ENCODE data around the gene WNT5B. TPM values are rescaled to one million over a fixed set of nuclear protein-coding genes. Genes with fewer than 3 reads are reported as not detected.

WNT5B gene
- polyA plus RNA-seq, 4 donors, result 0.67 to 4.9 (median 2.3) TPM

GRCh38 chr12:1666685-1667162 lies 37.7 kb downstream of the WNT5B start:
- peaks cover 3 to 56% (median 7%) of the 10 kb centered on the region in 3 donors for H3K4me1 ChIP-seq (ENCODE audit: control insufficient read depth in 3 of 3, insufficient read depth in 2 of 3, low read depth in 1 of 3, low read length in 2 of 3)
- peak; percentile 53 to 57 for DNase-seq
- FAIRE-seq, result no peak
- no peak overlapping the region for H3K4me3 ChIP-seq (ENCODE audit: low read depth in 1 of 3, low read length in 3 of 3)
- H3K36me3 ChIP-seq (ENCODE audit: control insufficient read depth in 3 of 3, insufficient read depth in 2 of 3, low read depth in 1 of 3, low read length in 3 of 3), result no peaks in the 10 kb centered on the region
- H3K27ac ChIP-seq (ENCODE audit: low read depth in 1 of 3, low read length in 2 of 3), result peak overlapping the region; percentile 31 to 95 (median 67)
- WGBS, 3 donors, result 0 to 12% (median 5%) methylated on average over 2 of the region's 2 CpGs
- no peaks in the 10 kb centered on the region for H3K27me3 ChIP-seq (ENCODE audit: control insufficient read depth in 3 of 3, insufficient read depth in 3 of 3, low read length in 3 of 3)
- no peaks in the 10 kb centered on the region for H3K9me3 ChIP-seq (ENCODE audit: control insufficient read depth in 2 of 2, insufficient read depth in 1 of 2, low read depth in 1 of 2, low read length in 1 of 2)

- peaks cover 3 to 57% (median 7%) of the 10 kb centered on the region in 3 donors for H3K4me1 ChIP-seq (ENCODE audit: control insufficient read depth in 3 of 3, insufficient read depth in 2 of 3, low read depth in 1 of 3, low read length in 2 of 3)
- H3K9me3 ChIP-seq (ENCODE audit: control insufficient read depth in 2 of 2, insufficient read depth in 1 of 2, low read depth in 1 of 2, low read length in 1 of 2), result no peaks in the 10 kb centered on the region
- peak overlapping the region; percentile 94 to 98 (median 96) for H3K27ac ChIP-seq (ENCODE audit: low read depth in 1 of 3, low read length in 2 of 3)
- DNase-seq, result peak; percentile 70 to 81
- WGBS, 3 donors, result 43 to 54% (median 50%) methylated on average over 18 of the region's 18 CpGs
- H3K27me3 ChIP-seq (ENCODE audit: control insufficient read depth in 3 of 3, insufficient read depth in 3 of 3, low read length in 3 of 3), result no peaks in the 10 kb centered on the region
- H3K36me3 ChIP-seq (ENCODE audit: control insufficient read depth in 3 of 3, insufficient read depth in 2 of 3, low read depth in 1 of 3, low read length in 3 of 3), result no peaks in the 10 kb centered on the region
- H3K4me3 ChIP-seq (ENCODE audit: low read depth in 1 of 3, low read length in 3 of 3), result peak overlapping the region in 1 of 3 donors; percentile 25
- no peak for FAIRE-seq
Observed at GRCh38 chr12:1668833-1669543, 40.0 kb downstream of the WNT5B start.

- 17 to 56% (median 35%) methylated on average over 14 of the region's 14 CpGs for WGBS, 3 donors
- Histone ChIP-seq H3K27me3 (ENCODE audit: control insufficient read depth in 3 of 3, insufficient read depth in 3 of 3, low read length in 3 of 3) (no peaks in the 10 kb centered on the region), H3K36me3 (ENCODE audit: control insufficient read depth in 3 of 3, insufficient read depth in 2 of 3, low read depth in 1 of 3, low read length in 3 of 3) (no peaks in the 10 kb centered on the region), H3K9me3 (ENCODE audit: control insufficient read depth in 2 of 2, insufficient read depth in 1 of 2, low read depth in 1 of 2, low read length in 1 of 2) (no peaks in the 10 kb centered on the region), H3K4me3 (ENCODE audit: low read depth in 1 of 3, low read length in 3 of 3) (no peak overlapping the region), H3K27ac (ENCODE audit: low read depth in 1 of 3, low read length in 2 of 3) (peak overlapping the region; percentile 94 to 98 (median 96)), H3K4me1 (ENCODE audit: control insufficient read depth in 3 of 3, insufficient read depth in 2 of 3, low read depth in 1 of 3, low read length in 2 of 3) (peaks cover 3 to 51% (median 7%) of the 10 kb centered on the region in 3 donors)
- no peak for FAIRE-seq
- peak; percentile 92 to 96 for DNase-seq
Observed at GRCh38 chr12:1670358-1671268, 41.6 kb downstream of the WNT5B start.

- Histone ChIP-seq H3K27me3 (ENCODE audit: control insufficient read depth in 3 of 3, insufficient read depth in 3 of 3, low read length in 3 of 3) (no peaks in the 10 kb centered on the region), H3K4me1 (ENCODE audit: control insufficient read depth in 3 of 3, insufficient read depth in 2 of 3, low read depth in 1 of 3, low read length in 2 of 3) (peaks cover 0 to 6% (median 0%) of the 10 kb centered on the region in 3 donors), H3K27ac (ENCODE audit: low read depth in 1 of 3, low read length in 2 of 3) (no peak overlapping the region), H3K36me3 (ENCODE audit: control insufficient read depth in 3 of 3, insufficient read depth in 2 of 3, low read depth in 1 of 3, low read length in 3 of 3) (no peaks in the 10 kb centered on the region), H3K4me3 (ENCODE audit: low read depth in 1 of 3, low read length in 3 of 3) (no peak overlapping the region), H3K9me3 (ENCODE audit: control insufficient read depth in 2 of 2, insufficient read depth in 1 of 2, low read depth in 1 of 2, low read length in 1 of 2) (no peaks in the 10 kb centered on the region)
- DNase-seq (no peak), FAIRE-seq (no peak)
- 89 to 93% (median 92%) methylated on average over 3 of the region's 3 CpGs for WGBS, 3 donors
Observed at GRCh38 chr12:1676043-1676442, 47.0 kb downstream of the WNT5B start.

GRCh38 chr12:1680804-1681492 lies 51.9 kb downstream of the WNT5B start:
- Histone ChIP-seq H3K36me3 (ENCODE audit: control insufficient read depth in 3 of 3, insufficient read depth in 2 of 3, low read depth in 1 of 3, low read length in 3 of 3) (no peaks in the 10 kb centered on the region), H3K4me1 (ENCODE audit: control insufficient read depth in 3 of 3, insufficient read depth in 2 of 3, low read depth in 1 of 3, low read length in 2 of 3) (peaks cover 0 to 5% (median 0%) of the 10 kb centered on the region in 3 donors), H3K9me3 (ENCODE audit: control insufficient read depth in 2 of 2, insufficient read depth in 1 of 2, low read depth in 1 of 2, low read length in 1 of 2) (no peaks in the 10 kb centered on the region), H3K27me3 (ENCODE audit: control insufficient read depth in 3 of 3, insufficient read depth in 3 of 3, low read length in 3 of 3) (no peaks in the 10 kb centered on the region), H3K27ac (ENCODE audit: low read depth in 1 of 3, low read length in 2 of 3) (peak overlapping the region in 2 of 3 donors; percentile 11 to 72), H3K4me3 (ENCODE audit: low read depth in 1 of 3, low read length in 3 of 3) (no peak overlapping the region)
- peak; percentile 53 for FAIRE-seq
- DNase-seq, result peak; percentile 62 to 63
- 67 to 68% (median 68%) methylated on average over 7 of the region's 7 CpGs for WGBS, 3 donors

GRCh38 chr12:1681493-1681807 lies 52.4 kb downstream of the WNT5B start:
- 45 to 68% (median 50%) methylated on average over 2 of the region's 2 CpGs for WGBS, 3 donors
- H3K4me1 ChIP-seq (ENCODE audit: control insufficient read depth in 3 of 3, insufficient read depth in 2 of 3, low read depth in 1 of 3, low read length in 2 of 3), result peaks cover 0 to 5% (median 0%) of the 10 kb centered on the region in 3 donors
- H3K36me3 ChIP-seq (ENCODE audit: control insufficient read depth in 3 of 3, insufficient read depth in 2 of 3, low read depth in 1 of 3, low read length in 3 of 3), result no peaks in the 10 kb centered on the region
- DNase-seq, result no peak
- no peak for FAIRE-seq
- no peak overlapping the region for H3K4me3 ChIP-seq (ENCODE audit: low read depth in 1 of 3, low read length in 3 of 3)
- peak overlapping the region in 2 of 3 donors; percentile 11 to 72 for H3K27ac ChIP-seq (ENCODE audit: low read depth in 1 of 3, low read length in 2 of 3)
- no peaks in the 10 kb centered on the region for H3K27me3 ChIP-seq (ENCODE audit: control insufficient read depth in 3 of 3, insufficient read depth in 3 of 3, low read length in 3 of 3)
- no peaks in the 10 kb centered on the region for H3K9me3 ChIP-seq (ENCODE audit: control insufficient read depth in 2 of 2, insufficient read depth in 1 of 2, low read depth in 1 of 2, low read length in 1 of 2)

- DNase-seq (no peak), FAIRE-seq (no peak)
- no peak overlapping the region for H3K4me3 ChIP-seq (ENCODE audit: low read depth in 1 of 3, low read length in 3 of 3)
- 94 to 98% (median 96%) methylated on average over 5 of the region's 5 CpGs for WGBS, 3 donors
- H3K9me3 ChIP-seq (ENCODE audit: control insufficient read depth in 2 of 2, insufficient read depth in 1 of 2, low read depth in 1 of 2, low read length in 1 of 2), result no peaks in the 10 kb centered on the region
- H3K27ac ChIP-seq (ENCODE audit: low read depth in 1 of 3, low read length in 2 of 3), result no peak overlapping the region
- peaks cover 0 to 5% (median 3%) of the 10 kb centered on the region in 3 donors for H3K4me1 ChIP-seq (ENCODE audit: control insufficient read depth in 3 of 3, insufficient read depth in 2 of 3, low read depth in 1 of 3, low read length in 2 of 3)
- no peaks in the 10 kb centered on the region for H3K27me3 ChIP-seq (ENCODE audit: control insufficient read depth in 3 of 3, insufficient read depth in 3 of 3, low read length in 3 of 3)
- H3K36me3 ChIP-seq (ENCODE audit: control insufficient read depth in 3 of 3, insufficient read depth in 2 of 3, low read depth in 1 of 3, low read length in 3 of 3), result peaks cover 0 to 3% (median 0%) of the 10 kb centered on the region in 3 donors
Observed at GRCh38 chr12:1688086-1688710, 59.2 kb downstream of the WNT5B start.
